Glomerular visceral epithelial cell (primary cell): ENCODE data around the gene FBXO40.

Experiments
- DNase-seq: peaks from one replicate; pipeline ENCODE4 v3.0.0-alpha.2; 2016; ENCODE audit errors: extremely low spot score

FBXO40 gene

GRCh38 chr3:121663171-121663847 lies 70.1 kb downstream of the FBXO40 start:
- no peak for DNase-seq

- no peak for DNase-seq
Measured at GRCh38 chr3:121665488-121665887, 72.3 kb downstream of the FBXO40 start.

GRCh38 chr3:121667333-121667732 lies 74.2 kb downstream of the FBXO40 start:
- DNase-seq: no peak

- DNase-seq: no peak
Measured at GRCh38 chr3:121670676-121671075, 77.5 kb downstream of the FBXO40 start.

- no peak for DNase-seq
Measured at GRCh38 chr3:121677141-121677540, 84.0 kb downstream of the FBXO40 start.
